HG03280 (cell line): ENCODE data around the gene ROCK2.
"Not testable (repeated sequence)": the region's sequence is repeated elsewhere in the genome, so short reads cannot be mapped to it uniquely, and the experiment has no call there.

Experiments
- ATAC-seq: cut with Tn5 transposase; IDR thresholded peaks from one replicate; pipeline ENCODE4 v1.9.1; 2021; ENCODE audit warnings: mild to moderate bottlenecking, moderate library complexity; ENCODE audit not compliant: unreplicated experiment

ROCK2 gene

GRCh38 chr2:11342551-11343367 is 1.7 kb downstream of the ROCK2 start:
- no peak for ATAC-seq

GRCh38 chr2:11340717-11341116 is 3.7 kb downstream of the ROCK2 start:
- ATAC-seq, result no peak

- no peak for ATAC-seq
Measured at GRCh38 chr2:11339508-11340083, 4.8 kb downstream of the ROCK2 start.

- ATAC-seq, result no peak
Measured at GRCh38 chr2:11338580-11338979, 5.9 kb downstream of the ROCK2 start.

- no peak for ATAC-seq
Measured at GRCh38 chr2:11337909-11338308, 6.5 kb downstream of the ROCK2 start.

- ATAC-seq, result no peak
Measured at GRCh38 chr2:11336189-11336588, 8.2 kb downstream of the ROCK2 start.

- no peak for ATAC-seq
Measured at GRCh38 chr2:11333427-11334183, 10.8 kb downstream of the ROCK2 start.

- no peak for ATAC-seq
Measured at GRCh38 chr2:11332596-11332995, 11.8 kb downstream of the ROCK2 start.

GRCh38 chr2:11330457-11331142 is 13.8 kb downstream of the ROCK2 start:
- no peak for ATAC-seq

GRCh38 chr2:11329776-11330175 is 14.7 kb downstream of the ROCK2 start:
- no peak for ATAC-seq

GRCh38 chr2:11328522-11328921 is 15.9 kb downstream of the ROCK2 start:
- not testable (repeated sequence) for ATAC-seq

- ATAC-seq, result no peak
Measured at GRCh38 chr2:11327871-11328270, 16.6 kb downstream of the ROCK2 start.

- ATAC-seq, result no peak
Measured at GRCh38 chr2:11326677-11327211, 17.7 kb downstream of the ROCK2 start.

- no peak for ATAC-seq
Measured at GRCh38 chr2:11325961-11326676, 18.3 kb downstream of the ROCK2 start.

GRCh38 chr2:11321847-11322246 is 22.6 kb downstream of the ROCK2 start:
- ATAC-seq, result no peak

- ATAC-seq, result no peak
Measured at GRCh38 chr2:11320698-11321492, 23.5 kb downstream of the ROCK2 start.

GRCh38 chr2:11319939-11320338 is 24.5 kb downstream of the ROCK2 start:
- ATAC-seq, result no peak

- ATAC-seq, result no peak
Measured at GRCh38 chr2:11315074-11315705, 29.2 kb downstream of the ROCK2 start.

GRCh38 chr2:11314487-11314886 is 29.9 kb downstream of the ROCK2 start:
- no peak for ATAC-seq
